ENCODE results near the gene ST3GAL5.
A peak's percentile ranks its signal among the peaks of the same experiment; 100 is the strongest.

The ST3GAL5 gene

DNA sequence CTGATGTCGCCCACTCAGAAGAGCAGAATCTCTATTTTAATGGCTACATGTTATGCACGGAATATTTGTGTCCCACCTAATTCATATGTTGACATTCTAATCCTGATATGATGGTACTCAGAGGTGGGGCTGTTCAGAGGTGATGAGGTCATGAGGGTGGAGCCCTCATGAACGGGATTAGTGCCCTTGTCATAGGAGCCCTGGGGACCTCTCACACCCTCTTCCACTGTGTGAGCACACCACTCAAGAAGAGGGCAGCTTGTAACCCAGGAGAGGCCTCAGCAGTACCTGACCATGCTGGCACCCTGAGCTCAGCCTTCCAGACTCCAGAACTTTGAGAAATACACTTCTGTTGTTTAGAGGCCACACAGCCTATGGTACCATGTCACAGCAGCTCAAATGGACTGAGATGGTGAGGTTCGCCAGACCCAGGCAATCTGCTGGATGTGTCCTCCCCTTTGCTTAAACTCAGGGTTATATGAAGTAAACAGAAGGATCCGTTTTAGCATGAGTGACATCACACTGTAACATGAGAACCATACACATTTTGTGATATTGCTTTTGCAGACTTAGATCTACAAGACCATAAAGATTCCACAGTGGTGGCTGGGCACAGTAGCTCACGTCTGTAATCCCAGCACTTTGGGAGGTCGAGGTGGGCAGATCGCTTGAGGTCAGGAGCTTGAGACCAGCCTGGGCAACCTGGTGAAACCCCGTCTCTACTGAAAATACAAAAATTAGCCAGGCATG is 86.3 kb downstream of the ST3GAL5 start:
- no peak for DNase-seq

GRCh38 chr2:85801871-85802270 is 86.9 kb downstream of the ST3GAL5 start:
- no peak for DNase-seq

- DNase-seq, result no peak
These were observed 88.2 kb downstream of the ST3GAL5 start for GRCh38 chr2:85800586-85800985.

- no peak for DNase-seq
These were observed 89.4 kb downstream of the ST3GAL5 start for GRCh38 chr2:85799215-85799956.

DNA sequence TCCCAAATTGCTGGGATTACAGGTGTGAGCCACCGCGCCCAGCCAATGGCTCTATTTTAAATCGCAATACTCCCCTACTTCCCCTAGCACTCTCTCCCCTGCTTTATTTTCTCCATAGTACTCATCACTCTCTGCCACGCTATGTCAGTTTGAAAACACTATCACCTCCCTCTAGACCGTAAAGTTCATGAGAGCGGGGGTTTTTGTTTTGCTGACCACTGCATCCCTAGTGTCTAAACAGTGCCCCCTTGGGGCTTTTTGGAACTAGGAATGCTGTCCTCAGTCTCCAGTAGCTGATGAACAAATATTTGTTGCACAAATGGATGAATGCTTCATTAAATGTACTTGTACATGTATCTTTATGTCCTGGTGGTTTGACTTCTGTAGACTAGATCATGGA is 90.9 kb downstream of the ST3GAL5 start:
- DNase-seq, result no peak

GRCh38 chr2:85797263-85797660 is 91.5 kb downstream of the ST3GAL5 start:
- DNase-seq, result no peak

GRCh38 chr2:85796341-85797262 is 92.2 kb downstream of the ST3GAL5 start:
- no peak for DNase-seq

DNA sequence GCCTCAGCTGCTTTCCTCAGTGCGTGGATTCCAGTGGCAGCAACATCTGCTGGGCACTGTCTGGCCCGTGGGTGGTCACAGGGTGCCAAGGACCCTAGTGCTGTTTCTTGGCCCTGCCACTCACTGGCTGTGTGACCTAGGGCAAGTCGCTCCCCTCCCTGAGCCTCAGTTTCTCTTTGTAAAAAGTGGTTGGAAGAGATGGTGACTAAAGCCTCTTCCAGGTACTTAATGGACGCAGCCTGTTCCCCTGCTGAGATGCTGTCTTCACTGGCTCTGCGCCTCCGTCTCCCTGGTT is 92.8 kb downstream of the ST3GAL5 start:
- DNase-seq, result no peak

GRCh38 chr2:85795331-85796045 is 93.3 kb downstream of the ST3GAL5 start:
- peak; percentile 44 for DNase-seq

GRCh38 chr2:85794491-85795121 is 94.2 kb downstream of the ST3GAL5 start:
- DNase-seq, result peak; percentile 34

- no peak for DNase-seq
These were observed 94.8 kb downstream of the ST3GAL5 start for GRCh38 chr2:85794038-85794441.

GRCh38 chr2:85793584-85793983 is 95.2 kb downstream of the ST3GAL5 start:
- DNase-seq, result no peak

- DNase-seq, result no peak
These were observed 95.9 kb downstream of the ST3GAL5 start for GRCh38 chr2:85792783-85793441.

DNA sequence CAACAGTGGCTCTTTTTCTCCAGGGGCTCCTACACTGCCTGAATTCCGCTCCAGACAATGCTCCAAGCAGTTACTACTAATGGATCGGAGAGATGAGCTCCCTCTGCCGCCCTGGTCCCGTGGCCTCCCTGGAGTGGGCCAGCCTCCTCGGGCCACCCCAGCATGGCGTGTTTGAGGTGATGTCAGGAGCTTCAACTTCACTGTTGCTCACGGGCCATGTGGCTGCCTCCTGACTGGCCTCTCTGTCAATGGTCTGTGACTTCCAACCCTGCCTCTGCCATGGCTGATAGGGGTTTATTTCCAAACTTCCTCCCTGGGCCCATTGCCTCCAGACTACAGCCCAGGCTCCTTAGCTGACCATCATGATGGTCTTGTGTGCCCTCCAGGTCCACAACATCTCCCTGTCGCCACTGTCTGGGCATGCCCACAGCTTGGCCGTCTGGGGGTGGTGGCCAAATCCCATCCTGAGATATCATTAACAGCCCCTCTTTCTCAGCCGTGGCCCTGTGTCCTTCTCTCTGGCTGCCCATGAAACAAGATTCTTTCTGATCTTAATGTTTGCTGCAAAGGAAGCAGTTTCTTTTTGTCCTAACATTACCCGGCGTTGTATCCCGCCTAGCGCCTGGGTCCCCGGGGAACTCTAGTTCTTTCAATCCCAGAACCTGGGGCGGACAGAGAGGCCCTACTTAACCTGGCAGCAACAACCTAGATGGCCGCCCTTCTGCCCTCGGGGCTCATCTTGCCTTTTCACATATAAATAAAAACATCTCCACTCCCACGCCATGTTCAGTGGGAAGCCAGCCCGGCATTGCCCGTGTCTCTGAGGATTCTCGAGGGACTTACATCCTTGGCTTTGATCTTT is 96.9 kb downstream of the ST3GAL5 start:
- DNase-seq, result no peak

GRCh38 chr2:85790499-85791188 is 98.1 kb downstream of the ST3GAL5 start:
- DNase-seq, result no peak

- DNase-seq, result no peak
These were observed 98.8 kb downstream of the ST3GAL5 start for GRCh38 chr2:85790032-85790431.

GRCh38 chr2:85789271-85789670 is 99.5 kb downstream of the ST3GAL5 start:
- no peak for DNase-seq

DNA sequence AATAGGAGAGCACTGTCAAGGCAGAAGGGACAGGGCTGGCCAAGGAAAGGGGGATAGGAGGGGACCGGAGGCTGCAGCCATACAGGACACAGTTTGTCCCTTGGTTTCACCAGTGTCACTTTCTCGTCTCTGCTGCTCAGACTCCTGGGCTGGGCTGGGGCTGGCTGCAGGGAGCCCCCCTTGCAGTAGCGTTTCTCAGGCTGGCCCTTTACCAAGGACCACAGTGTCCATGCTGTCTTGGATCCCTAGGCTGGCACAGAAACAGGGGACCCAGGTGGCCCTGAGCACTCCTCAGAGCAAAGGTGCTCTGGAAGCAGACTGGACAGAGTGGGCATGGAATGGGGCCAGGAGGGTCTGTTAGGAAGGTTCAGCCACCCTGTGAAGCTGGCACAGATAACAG is 100.2 kb downstream of the ST3GAL5 start:
- no peak for DNase-seq

DNA sequence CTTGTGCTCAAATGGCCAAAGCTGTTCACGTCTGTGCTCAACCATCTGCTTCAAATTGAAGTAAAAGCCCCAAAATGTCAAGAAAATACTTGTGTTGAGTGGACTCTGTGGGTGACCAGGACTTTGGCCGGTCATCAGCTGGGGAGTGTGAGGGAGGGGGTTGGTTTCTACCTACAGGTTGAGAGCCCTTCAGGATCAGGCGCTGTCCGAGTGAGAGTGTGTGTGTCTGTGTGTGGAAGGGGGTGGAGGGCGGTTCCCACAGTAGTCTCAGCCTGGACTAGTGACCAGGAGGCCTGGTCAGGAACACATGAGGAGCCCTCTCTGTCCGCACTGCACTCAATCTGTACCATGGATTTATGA is 100.8 kb downstream of the ST3GAL5 start:
- no peak for DNase-seq

DNA sequence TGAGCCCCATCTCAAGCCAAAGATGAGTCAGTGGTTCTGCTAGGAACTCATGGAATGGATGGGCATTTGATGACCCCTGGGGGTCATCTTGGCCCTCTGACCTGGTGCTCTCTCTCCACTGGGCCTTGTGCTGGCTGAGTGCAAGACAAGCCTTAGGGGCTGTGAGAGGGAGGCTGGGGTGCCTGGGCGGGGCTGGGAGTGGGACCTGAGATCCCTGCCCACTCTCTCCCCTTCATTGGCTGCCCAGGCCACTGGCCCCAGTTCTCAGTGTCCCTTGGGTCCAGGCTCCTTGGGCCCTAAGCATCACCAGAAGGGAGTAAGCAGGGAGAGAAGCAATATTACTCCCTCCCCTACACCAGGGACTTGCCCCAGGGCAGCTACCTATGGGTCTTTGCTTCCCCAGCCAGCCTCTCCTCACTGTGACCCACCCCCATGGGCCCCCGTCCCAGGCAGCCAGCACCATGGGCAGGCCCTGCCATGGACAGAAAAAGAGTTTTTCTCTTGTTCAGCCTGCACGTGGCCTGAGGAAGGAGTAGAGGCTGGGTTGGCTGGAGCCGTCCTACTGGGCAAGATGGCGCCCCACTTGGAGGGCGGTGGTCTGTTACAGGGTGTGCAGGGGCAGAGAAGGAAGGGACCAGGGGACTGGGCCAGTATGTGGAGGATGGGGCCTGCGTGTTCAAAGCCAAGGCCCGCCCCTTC is 101.4 kb downstream of the ST3GAL5 start:
- no peak for DNase-seq

Data from activated effector memory CD4-positive, alpha-beta T cell treated with anti-CD3 and anti-CD28 coated beads, Interleukin-2, amount 50 U/mL, for 16 hours (primary cell).